ENCODE results near the gene CDK5RAP2.

- TF ChIP-seq CTCF (conservative IDR thresholded peaks at IDR 0.05): no peak
- no peak for TF ChIP-seq ZFX (IDR thresholded peaks at IDR 0.05)
Observed at GRCh38 chr9:120379611-120380010, 200.4 kb downstream of the CDK5RAP2 start.

All from C4-2B (cell line).